ENCODE measurements around the gene POLD3.
"Not testable (repeated sequence)": the region's sequence is repeated elsewhere in the genome, so short reads cannot be mapped to it uniquely, and the experiment has no call there.

POLD3 gene

DNA sequence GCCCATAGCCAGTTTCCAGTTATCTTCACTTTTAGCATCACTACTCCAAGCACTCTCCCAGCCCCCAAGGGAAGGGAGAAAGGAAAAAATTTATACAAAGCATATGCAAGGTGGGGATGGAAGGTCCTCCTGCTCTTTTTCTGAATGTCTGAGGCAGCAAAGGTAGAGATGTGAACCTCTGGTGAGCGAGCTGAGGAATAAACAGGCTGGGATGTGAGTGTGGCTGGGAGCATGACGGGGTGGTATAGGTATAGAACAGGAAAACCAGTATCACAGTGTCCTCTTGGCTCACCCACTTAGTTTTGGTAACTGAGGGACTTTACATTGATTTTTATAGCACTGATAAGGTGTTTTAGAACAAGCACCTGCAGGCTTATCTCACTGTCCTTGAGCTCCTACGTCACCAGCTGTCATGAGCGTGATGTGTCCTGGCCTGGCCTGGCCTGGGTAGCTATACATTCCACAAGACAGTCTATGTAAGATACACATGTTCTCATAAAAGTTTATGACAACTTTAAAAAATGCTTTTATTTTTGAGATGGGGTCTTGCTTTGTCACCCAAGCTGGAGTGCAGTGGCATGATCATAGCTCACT lies 10.3 kb upstream of the POLD3 start:
- DNase-seq, result no peak

DNA sequence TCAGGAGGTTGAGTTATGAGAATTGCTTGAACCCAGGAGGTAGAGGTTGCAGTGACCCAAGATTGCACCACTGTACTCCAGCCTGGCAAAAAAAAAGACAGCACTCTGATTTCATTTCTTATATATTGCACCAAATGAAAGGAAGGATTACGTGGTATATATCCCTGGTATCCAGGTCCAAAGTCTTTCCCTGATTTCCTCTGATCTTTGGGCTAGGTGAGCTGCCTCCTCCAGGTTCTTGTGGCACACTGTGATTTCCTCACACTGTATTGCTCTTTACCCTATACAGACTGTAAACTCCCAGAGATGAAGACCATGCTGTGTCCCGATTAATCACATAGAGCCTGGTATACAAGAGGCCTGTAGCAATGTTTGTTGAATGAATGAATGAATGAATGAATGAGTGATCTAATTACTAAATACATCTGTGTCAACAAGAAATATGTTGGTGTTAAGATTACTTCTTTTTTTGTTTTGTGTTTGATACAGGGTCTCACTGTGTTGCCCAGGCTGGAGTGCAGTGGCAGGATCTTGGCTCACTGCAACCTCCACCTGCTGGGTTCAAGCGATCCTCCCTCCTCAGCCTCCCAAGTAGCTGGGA lies 9.3 kb upstream of the POLD3 start:
- no peak for DNase-seq

DNA sequence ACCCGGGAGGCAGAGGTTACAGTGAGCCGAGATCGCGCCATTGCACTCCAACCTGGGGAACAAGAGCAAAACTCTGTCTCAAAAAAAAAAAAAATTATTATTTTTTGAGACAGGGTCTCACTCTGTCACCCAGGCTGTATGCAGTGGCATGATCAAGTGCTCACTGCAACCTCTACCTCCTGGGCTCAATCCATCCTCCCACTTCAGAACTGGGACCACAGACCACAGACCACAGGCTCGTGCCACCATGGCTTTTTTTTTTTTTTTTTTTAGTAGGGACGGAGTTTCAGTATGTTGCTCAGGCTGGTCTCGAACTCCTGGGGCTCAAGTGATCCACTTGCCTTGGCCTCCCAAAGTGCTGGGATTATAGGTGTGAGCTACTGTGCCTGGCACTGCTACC lies 1.9 kb upstream of the POLD3 start:
- DNase-seq, result not testable (repeated sequence)

DNA sequence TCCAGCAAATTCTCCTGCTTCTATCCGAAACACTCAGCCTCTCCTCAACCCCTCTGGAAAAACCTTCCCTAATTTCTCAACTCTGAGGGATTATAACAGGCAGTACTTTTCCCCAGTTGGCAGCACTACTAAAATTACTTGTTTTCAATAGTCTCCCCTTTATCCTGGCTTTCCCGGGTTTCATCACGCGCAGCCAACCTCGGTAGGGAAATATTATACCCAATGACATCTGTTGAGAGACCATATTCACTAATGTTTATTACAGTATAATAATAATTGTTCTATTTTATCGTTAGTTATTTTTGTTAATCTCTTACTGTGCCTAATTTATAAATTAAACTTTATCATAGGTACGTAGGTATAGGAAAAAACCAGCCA lies 330 bp upstream of the POLD3 start:
- DNase-seq, result no peak

DNA sequence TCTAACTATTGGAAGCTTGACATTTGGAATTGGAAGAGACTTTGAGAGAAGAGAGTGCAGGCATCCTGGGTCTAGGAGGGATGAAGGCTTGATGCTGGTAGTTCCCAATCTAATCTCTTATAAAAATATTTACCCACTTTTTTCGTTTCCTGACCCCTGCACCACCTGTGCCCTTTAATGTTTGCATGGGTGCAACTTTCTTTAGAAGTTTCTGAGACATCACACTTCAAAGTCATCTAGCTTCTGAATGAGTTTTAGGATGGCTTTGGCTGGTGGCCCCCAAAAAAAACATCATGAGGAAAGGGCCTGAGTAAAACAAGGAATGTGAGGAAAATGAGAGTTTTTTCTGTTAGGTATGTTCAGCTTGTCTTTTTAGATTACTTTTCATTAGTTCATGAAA lies 1.1 kb downstream of the POLD3 start:
- no peak for DNase-seq

DNA sequence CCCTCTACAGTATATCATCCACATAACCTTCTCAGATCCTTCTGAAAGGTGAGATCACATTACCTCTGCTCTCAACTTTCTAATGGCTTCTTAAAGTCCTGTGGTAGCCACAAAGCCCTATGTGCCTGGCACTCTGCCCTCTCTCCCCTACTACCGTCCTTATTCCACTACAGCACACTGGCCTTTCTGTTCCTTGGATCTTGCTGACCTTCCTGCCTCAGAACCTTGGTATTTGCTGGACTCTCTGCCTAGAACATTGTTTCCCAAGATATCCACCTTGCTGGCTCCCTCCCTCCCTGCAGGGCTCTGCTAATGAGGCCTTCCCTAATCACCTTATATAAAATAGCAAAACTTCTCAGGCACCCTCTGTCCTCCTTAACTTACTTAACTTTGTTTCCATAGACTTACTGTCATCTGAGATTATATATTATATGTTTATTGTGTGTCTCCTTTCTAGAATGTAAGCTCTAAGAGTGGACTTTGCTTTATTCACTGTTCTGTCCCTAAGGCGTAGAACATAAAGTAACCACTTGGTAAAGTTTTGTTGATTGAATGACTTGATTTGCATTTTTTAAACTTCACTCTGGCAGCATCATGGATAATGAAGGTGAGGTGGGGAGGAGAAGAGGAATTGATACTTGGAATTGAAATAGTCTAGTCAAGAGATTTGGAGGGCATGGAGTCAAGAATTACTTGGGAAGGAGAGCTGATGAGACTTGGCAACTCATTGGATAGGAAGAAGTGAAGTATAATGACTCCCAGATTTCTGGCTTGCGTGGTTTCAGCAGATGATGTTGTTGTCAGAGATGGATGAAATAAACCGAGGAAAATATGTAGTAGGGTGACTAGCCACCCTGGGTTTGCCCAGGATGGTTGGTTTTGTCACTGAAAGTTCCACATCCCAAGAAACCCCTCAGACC lies 10.5 kb downstream of the POLD3 start:
- no peak for DNase-seq

DNA sequence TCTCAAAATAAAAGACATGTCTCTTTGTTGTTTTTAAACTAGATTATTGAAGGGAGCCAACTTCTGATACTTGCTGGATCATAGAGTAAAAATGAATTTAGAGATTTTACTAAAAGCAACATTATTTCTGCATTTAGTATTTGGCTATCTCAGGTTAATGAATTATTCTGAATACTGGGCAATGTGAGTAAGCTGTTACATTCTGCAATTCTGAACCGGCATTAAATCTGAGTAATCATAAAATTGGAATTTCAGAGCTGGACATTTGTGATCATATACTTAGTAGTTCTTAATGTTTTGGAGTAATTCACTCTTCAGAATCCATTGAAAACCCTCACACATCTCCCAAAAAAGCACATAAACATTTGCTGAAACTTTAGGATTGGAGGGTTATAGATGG lies 11.5 kb downstream of the POLD3 start:
- no peak for DNase-seq

DNA sequence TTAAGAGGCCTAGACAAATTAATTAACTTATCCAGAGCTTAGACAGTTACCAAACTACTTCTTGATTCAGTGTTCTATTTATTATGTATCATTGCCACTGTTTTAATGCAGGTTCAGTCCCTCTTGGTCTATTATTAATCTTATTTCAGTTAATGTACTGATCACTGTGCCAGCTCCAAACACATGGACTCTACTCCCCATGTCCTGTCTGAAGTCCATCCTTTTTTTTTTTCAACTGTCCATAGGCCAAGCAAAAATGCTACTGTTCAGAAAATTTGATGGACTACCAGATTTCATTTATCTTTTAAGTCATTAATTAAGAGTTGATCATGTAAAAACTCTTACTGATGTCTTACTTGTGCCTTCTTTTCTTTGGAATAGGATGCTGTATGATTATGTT lies 11.9 kb downstream of the POLD3 start:
- no peak for DNase-seq

DNA sequence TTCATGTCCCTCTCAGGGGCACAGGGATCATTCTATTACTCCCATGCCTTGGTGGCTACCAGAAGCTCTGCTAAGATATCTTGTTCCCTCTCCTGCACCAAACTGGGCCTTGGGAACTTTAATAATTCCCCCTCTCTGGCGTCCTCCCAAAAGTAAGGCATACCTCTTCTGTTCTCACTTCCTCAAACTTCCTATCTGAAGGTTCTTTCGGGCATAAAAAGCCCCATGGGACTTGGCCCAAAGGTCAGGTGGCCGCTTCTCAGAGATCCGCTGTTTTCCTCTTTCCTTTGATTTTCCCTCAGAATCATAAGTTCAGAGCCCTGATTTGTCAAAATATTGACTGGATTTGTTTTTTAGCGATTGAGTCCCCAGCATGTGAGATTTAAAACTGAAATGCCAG lies 13.0 kb downstream of the POLD3 start:
- DNase-seq, result no peak

DNA sequence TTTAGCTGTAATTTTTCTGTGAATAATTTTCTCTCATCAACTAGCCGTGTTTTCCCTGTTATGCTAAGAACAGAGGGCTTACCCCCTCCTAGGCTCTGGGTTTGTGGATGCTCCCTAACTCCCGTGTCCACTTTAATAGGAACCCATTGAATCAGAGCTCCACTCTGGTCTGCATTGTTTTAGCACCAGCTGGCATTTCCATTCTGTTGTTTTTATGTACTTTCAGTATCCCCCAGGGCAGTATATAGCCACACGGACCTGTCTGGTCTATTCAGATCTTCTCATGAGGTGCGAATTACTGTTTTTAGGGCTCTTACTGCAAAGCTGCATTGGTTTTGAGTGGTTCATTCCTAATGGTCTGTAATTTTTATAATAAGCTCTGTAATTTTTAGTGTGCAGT lies 16.0 kb downstream of the POLD3 start:
- DNase-seq, result no peak

DNA sequence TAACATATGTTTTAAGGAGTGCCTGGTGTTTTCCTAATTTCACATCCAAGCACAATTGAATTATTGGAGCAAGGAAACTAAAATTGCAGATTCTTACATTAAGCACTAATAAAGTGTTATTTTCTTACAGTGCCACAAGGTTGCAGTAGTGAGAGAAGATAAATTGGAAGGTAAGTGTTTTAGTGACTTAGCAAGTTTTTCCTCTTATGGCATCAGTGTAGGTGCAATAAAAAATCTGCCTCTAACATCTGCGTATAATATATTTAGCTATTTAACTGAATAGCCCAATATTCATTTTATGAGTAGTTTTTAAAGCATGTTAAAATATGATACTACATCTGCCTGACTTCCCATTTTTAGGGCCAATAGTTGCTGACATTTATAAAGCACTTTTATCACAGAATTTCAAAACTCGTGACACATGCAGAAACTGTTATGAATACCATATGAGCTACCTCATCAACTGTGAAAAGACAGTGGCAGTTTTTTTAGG lies 19.0 kb downstream of the POLD3 start:
- peak; percentile 72 for DNase-seq

DNA sequence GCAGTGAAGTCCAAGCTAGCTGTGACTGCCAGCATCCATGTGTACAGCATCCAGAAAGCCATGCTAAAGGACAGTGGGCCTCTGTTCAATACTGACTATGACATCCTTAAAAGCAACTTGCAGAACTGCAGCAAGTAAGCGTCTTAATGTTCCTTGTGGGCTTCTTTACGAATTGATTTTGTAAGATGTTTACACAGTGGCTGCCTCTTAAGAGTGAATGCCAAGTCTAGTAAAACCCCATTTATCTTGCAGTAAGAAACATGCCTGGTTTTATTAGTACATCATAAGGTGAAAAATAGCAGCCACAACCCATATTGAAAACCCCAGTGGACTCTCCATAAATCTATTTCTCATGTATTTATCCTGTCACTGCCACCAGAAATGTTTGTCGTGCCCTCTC lies 20.5 kb downstream of the POLD3 start:
- DNase-seq, result no peak

DNA sequence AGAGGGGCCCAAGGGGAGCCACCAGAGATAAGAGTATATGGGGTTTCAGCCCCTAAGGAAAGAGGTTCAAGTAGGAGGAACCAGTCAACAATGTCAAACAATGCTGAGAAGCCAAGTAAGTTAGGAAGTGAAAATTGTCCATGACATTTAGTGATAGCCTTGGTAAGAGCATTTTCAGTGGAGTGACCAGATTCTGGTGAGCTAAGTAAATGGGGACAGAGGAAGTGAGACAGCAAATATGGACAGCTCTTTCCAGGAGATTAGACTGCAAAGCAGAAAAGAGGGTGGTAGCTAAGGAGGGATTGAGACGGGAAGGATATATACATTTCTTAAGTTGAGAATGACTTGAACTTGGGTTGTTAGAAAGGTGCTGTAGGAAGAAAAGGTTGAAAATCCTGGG lies 22.9 kb downstream of the POLD3 start:
- no peak for DNase-seq

DNA sequence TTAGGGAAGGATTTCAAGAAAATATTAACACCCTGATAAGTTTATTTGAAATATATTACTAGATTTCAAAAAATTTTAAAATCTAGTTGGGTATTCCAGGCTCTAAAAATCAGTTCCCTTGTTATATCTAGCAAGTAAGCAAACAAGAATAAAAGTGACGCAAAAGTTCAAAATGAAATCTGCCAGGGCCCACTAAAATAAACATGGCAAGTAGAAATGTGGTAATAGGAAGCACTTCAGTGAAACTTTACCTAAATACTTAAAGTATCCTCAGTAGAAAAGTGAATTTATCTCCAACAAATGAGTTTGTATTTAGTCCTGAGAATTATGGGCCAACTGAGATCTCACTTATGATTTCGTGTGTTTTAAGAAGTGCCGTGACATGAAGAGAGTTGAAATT lies 23.6 kb downstream of the POLD3 start:
- no peak for DNase-seq

DNA sequence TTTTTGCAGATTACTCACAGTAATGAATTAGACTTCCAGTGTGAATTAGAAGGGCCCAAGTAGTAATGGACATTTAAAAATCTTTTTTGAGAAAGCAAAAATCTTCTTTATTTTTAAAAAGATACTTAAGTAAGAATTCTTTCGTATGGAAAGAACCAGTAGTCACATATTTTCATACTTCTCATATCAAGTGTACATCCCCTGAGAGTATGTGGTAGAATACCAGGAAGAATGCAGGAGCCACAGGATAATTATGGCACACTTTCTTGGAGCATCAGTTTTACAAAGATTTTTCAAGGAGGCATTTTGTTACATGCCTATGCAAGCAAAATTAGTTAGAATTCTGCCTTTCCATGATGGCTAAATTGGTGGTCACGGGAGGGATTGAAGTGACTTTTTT lies 28.1 kb downstream of the POLD3 start:
- DNase-seq, result peak; percentile 80

DNA sequence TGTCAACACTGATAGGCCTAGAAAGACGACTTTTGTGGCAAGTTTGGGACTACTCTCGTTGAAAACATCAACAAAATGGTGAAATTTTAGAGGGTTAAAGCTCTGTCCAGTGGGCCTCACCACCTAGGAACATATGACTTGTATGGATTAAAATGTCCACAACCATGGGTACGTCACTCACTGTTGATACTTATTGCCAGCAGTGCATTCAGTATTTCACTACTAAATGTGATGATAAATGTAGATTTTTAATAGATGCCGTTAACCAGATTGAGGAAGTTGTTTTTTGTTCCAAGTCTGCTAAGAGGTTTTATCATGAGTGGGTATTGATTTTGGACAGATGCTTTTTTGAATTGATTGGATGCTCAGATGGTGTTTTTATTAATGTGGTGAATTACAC lies 33.7 kb downstream of the POLD3 start:
- no peak for DNase-seq

DNA sequence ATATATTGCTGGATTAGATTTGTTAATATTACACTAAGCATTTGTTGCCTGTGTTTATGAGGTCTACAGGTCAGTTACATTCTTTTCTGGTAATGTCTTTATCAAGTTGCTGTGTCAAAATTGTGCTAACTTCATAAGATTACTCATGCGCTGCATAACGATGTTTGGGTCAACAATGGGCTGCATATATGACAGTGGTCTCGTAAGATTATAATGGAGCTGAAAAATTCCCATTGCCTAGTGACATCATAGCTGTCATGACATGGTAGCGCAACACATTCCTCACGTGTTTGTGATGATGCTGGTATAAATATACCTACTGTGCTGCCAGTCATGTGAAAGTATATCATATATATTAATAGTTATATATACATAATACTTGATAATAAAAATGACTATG lies 34.2 kb downstream of the POLD3 start:
- DNase-seq, result no peak

DNA sequence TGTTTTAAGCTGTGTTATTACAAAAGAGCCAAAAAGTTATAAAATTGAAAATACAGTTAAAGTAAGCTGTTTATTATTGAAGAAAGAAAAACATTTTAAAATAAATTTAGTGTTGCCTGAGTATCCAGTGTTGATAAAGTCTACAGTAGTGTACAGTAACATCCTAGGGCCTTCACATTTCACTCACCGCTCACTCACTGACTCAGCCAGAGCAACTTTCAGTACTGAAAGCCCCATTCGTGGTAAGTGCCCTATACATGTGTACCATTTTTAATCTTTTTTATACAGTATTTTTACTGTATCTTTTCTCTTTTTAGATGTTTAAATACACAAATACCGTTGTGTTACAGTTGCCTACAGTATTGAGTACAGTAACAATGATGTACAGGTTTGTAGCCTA lies 35.0 kb downstream of the POLD3 start:
- DNase-seq, result no peak

DNA sequence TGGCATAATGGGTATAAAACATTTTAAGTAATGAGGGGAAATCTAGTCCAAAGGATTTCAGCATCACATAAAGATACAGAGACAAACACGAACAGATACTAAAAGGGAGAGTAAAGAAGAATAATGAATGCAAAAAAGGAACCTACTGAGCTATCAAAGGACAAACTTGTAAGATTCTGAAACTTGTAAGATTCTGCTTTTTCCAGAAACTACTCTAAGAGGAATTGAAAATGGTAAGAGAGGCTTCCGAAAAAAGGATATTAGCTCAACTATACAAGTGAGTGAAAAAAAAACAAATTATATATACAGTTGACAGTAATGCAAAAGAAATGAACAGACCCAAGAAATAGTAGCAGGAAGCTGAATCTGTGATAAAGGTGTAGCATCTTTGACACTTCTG lies 37.7 kb downstream of the POLD3 start:
- DNase-seq, result no peak

DNA sequence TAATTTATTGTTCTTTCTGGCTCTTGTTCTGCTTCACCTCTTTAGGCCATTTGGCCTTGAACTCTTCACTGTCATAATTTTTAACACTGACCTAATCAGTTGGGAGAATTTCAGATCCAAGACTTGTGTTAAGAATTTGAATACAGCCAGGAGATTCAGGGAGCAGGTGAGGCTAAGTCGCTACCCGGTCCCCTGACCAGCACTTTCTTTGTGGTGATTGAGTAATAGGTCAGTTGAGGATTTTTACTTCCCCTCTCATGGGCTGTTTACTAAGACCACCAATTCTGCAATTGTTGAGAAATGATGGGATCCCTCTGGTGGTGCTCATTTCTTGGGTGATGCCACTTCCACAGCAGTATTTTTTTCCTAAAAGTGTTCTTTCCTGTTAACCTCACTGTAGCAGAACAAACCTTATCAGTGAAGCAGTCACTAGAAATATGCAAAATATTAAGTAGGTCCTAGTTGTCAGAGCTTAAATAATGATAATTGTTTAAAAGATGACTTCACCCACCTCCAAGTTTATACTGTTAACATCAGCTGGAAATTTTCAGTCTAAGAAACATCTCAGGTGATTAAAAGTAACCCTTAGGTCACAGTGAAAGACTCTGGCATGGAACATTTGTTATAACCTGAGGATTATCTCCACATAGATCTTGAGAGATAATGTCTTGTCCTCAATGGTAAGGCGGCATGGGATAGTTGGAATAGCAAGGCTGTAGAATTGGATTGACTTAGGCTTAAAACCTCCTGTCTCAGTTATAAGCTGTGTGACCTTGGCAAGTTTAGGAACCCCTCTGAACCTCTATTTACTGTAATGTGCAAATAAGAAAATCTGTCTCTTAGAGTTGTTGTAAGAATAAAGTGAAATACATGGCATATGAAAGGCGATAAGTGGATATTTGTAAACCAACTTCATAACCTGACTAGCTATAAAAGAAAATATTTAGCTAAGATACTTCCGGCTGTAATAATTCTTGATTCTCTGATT lies 41.3 kb downstream of the POLD3 start:
- DNase-seq, result no peak

DNA sequence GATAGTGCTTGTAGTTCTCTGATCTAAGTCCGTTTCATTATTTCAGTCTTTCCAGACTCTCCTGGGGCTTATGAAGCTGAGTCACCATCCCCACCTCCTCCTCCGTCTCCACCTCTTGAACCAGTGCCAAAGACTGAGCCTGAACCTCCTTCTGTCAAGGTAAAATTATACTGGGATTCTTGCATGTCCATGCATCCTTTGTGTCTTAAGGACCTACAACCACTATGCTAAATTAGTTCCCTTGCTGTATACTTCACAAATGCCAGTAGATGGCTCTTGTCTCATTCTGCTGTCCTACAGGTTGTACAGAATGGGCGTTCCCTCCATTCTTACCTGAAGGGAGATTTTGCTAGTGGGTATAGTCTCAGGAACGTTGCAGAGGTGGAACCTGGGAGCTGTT lies 42.2 kb downstream of the POLD3 start:
- peak; percentile 34 for DNase-seq

DNA sequence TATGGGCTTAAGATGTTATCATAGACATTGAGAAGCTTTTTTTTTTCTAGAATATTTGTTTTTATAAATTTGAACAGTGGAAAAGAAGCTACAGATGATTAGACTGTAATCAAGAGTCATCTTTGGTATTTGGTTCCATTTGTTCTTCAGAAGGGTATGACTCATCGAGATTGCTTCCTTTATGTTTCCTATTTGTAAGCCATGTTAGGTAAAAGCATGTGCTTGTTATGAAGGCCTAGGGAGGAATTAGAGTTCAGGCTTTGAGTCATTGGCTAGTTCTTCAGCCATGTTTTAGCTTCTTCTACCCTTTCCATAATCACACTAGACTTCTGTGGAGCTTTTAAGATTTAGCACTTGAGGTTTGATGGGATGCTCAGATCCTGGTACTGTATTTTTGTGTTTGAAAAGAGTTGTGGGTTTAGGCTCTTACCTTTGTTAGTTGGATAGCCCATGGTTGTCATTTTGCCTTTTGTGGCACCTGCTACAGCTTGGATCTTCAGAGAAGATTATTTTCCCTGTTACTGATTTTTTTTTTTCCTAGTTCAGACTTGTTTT lies 44.3 kb downstream of the POLD3 start:
- peak; percentile 74 for DNase-seq

All from fibroblast of skin of scalp (primary cell).